Measurements from ENCODE around the gene ADNP2.

- TF ChIP-seq POLR2A (IDR thresholded peaks at IDR 0.05; ENCODE audit: low read length), result no peak
- TF ChIP-seq GATA1 (IDR thresholded peaks at IDR 0.05; ENCODE audit: low read depth, low read length), result no peak
These were observed 74.4 kb downstream of the ADNP2 start for GRCh38 chr18:80183273-80184050.

Data from erythroblast (primary cell).